Tibial nerve (tissue), 4 donors: ENCODE data around the gene TBC1D22A. TPM values are rescaled to one million over a fixed set of nuclear protein-coding genes. Genes with fewer than 3 reads are reported as not detected.

Experiments used
- DNase-seq, 2 donors: peaks; one replicate each; pipeline ENCODE4 v3.0.0-alpha.2; 2019; ENCODE audit warnings: low spot score in 2 of 2
- H3K27ac ChIP-seq, 4 donors: fragments of 200-600 bp; sonication (generic) in 3 of 4; one replicate each; pipeline ENCODE4 v1.5.1; 2017 to 2019; ENCODE audit warnings: mild to moderate bottlenecking in 1 of 4
- H3K27me3 ChIP-seq, 2 donors: fragments of 200-600 bp; sonication (generic) in 1 of 2; one replicate each; pipeline versions ENCODE4 v1.5.1 to v1.6.0; 2017 to 2019
- H3K36me3 ChIP-seq, 3 donors: fragments of 200-600 bp; sonication (generic); one replicate each; pipeline ENCODE4 v1.5.1; 2018 to 2019
- H3K4me1 ChIP-seq, 4 donors: fragments of 200-600 bp; sonication (generic) in 3 of 4; one replicate each; pipeline ENCODE4 v1.5.1; 2017 to 2019
- H3K4me3 ChIP-seq, 4 donors: fragments of 200-600 bp; sonication (generic) in 3 of 4; one replicate each; pipeline ENCODE4 v1.5.1; 2017 to 2019; ENCODE audit warnings: mild to moderate bottlenecking in 1 of 4, moderate library complexity in 1 of 4
- H3K9me3 ChIP-seq, 4 donors: fragments of 200-600 bp; sonication (generic) in 3 of 4; one replicate each; pipeline ENCODE4 v1.5.1; 2017 to 2019
- CTCF ChIP-seq, 5 experiments: fragments of 200-600 bp in 3 of 5; fragments of 450-650 bp in 2 of 5; sonication (generic) in 3 of 5; IDR thresholded peaks; one replicate each; pipeline ENCODE4 v1.5.1; 2016 to 2019; ENCODE audit warnings: antibody characterized with exemption in 5 of 5, mild to moderate bottlenecking in 3 of 5, moderate library complexity in 2 of 5
- EP300 ChIP-seq, 2 donors: sonication (generic); formaldehyde crosslinking; IDR thresholded peaks; one replicate each; pipeline ENCODE4 v1.6.1; 2017; ENCODE audit warnings: antibody characterized with exemption in 2 of 2, mild to moderate bottlenecking in 1 of 2
- POLR2A ChIP-seq, 2 donors: fragments of 450-650 bp; IDR thresholded peaks; one replicate each; pipeline ENCODE4 v1.6.1; 2017; ENCODE audit warnings: antibody characterized with exemption in 2 of 2, mild to moderate bottlenecking in 2 of 2, moderate library complexity in 2 of 2
- WGBS, 2 donors: methylation state at CpG; one replicate each; pipeline ENCODE4 v1.1.5; 2018; 5-methylcytosine and 5-hydroxymethylcytosine counted together
- total RNA-seq, 4 donors: library from RNA; depleted of rRNA; stranded (reverse); fragments of >200 nt; gene quantifications; one replicate each; pipeline ENCODE4 v1.1.0, GENCODE V29; 2016

The TBC1D22A gene
- total RNA-seq, 4 donors from 2014 or later: 27.3 to 35.4 (median 29.3) TPM

GRCh38 chr22:47088480-47089158, 326.2 kb downstream of the TBC1D22A start:
- H3K36me3 ChIP-seq: no peaks in the 10 kb centered on the region
- H3K27me3 ChIP-seq: no peaks in the 10 kb centered on the region
- 72 to 78% methylated on average over 11 of the region's 11 CpGs for WGBS, 2 donors
- no peak overlapping the region for H3K27ac ChIP-seq
- H3K4me3 ChIP-seq: no peak overlapping the region
- H3K9me3 ChIP-seq: no peaks in the 10 kb centered on the region
- TF ChIP-seq CTCF (IDR thresholded peaks at IDR 0.05) (no peak), POLR2A (IDR thresholded peaks at IDR 0.05) (no peak), EP300 (IDR thresholded peaks at IDR 0.05) (no peak)
- DNase-seq: no peak
- peaks cover 0 to 14% (median 0%) of the 10 kb centered on the region in 4 donors for H3K4me1 ChIP-seq

GRCh38 chr22:47089374-47089773, 326.9 kb downstream of the TBC1D22A start:
- Histone ChIP-seq H3K4me3 (no peak overlapping the region), H3K27me3 (no peaks in the 10 kb centered on the region), H3K9me3 (no peaks in the 10 kb centered on the region), H3K27ac (no peak overlapping the region), H3K4me1 (peaks cover 0 to 14% (median 0%) of the 10 kb centered on the region in 4 donors), H3K36me3 (no peaks in the 10 kb centered on the region)
- no peak for TF ChIP-seq EP300 (IDR thresholded peaks at IDR 0.05)
- TF ChIP-seq CTCF (IDR thresholded peaks at IDR 0.05): no peak
- TF ChIP-seq POLR2A (IDR thresholded peaks at IDR 0.05): no peak
- 68 to 70% methylated on average over 7 of the region's 7 CpGs for WGBS, 2 donors
- DNase-seq: no peak

DNA sequence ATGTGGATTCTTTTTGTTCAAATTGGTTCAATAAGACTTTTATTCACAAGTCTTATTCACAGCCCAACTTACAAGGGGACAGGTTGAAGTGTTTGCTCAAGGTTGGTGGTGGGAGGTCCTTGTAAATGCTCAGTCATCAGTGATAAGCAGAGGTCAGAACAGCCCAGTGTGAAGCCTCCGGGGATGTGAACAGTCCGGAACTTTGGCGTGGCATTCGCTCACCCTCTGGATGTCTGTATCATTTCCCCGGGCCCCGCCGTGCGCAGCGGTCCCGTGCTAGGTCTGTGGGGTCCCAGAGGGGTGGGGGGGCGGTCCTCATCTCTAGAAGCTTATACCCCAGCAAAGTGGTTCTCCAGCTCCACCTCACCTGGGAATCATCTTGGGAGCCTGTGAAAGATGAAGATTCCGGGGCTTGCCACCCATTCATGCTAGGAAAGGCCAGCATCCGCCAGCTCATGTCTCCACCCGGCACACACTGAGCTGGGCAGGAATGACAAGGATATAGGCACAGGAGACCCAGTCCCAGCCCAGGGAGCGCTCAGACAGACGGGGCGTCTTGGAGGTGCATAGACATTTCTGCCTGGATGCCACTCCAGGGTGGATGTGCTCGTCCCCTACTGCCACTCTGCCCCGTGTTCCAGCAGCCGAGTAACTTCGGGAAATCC, 327.5 kb downstream of the TBC1D22A start:
- H3K9me3 ChIP-seq: no peaks in the 10 kb centered on the region
- H3K4me3 ChIP-seq: peak overlapping the region in 1 of 4 donors; percentile 38
- DNase-seq: no peak
- no peaks in the 10 kb centered on the region for H3K27me3 ChIP-seq
- TF ChIP-seq POLR2A (IDR thresholded peaks at IDR 0.05) (no peak), CTCF (IDR thresholded peaks at IDR 0.05) (no peak), EP300 (IDR thresholded peaks at IDR 0.05) (no peak)
- H3K36me3 ChIP-seq: no peaks in the 10 kb centered on the region
- H3K4me1 ChIP-seq: peaks cover 0 to 14% (median 0%) of the 10 kb centered on the region in 4 donors
- 75 to 88% methylated on average over 14 to 17 of the region's 21 CpGs for WGBS, 2 donors
- no peak overlapping the region for H3K27ac ChIP-seq

- no peaks in the 10 kb centered on the region for H3K36me3 ChIP-seq
- no peaks in the 10 kb centered on the region for H3K27me3 ChIP-seq
- 11 to 18% methylated on average over 28 to 29 of the region's 29 CpGs for WGBS, 2 donors
- H3K4me3 ChIP-seq: peak overlapping the region in 3 of 4 donors; percentile 22 to 38 (median 33)
- no peak for TF ChIP-seq CTCF (IDR thresholded peaks at IDR 0.05)
- H3K4me1 ChIP-seq: peaks cover 0 to 14% (median 0%) of the 10 kb centered on the region in 4 donors
- H3K9me3 ChIP-seq: no peaks in the 10 kb centered on the region
- no peak overlapping the region for H3K27ac ChIP-seq
- no peak for DNase-seq
Measured at GRCh38 chr22:47090591-47091245, 328.3 kb downstream of the TBC1D22A start.

DNA sequence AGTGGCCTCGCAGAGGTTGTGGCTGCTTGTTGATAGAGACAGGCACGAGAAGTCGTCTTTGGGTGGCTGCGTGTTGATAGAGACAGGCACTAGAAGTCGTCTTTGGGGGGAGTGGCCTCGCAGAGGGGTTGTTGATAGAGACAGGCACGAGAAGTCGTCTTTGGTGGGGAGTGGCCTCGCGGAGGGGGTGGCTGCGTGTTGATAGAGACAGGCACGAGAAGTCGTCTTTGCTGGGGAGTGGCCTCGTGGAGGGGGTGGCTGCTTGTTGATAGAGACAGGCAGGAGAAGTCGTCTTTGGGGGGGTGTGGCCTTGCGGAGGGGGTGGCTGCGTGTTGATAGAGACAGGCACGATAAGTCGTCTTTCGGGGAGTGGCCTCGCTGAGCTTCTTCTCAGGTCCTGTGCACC, 328.8 kb downstream of the TBC1D22A start:
- DNase-seq: no peak
- no peaks in the 10 kb centered on the region for H3K36me3 ChIP-seq
- WGBS, 2 donors: 15 to 16% methylated on average over 15 to 20 of the region's 21 CpGs
- no peaks in the 10 kb centered on the region for H3K27me3 ChIP-seq
- H3K27ac ChIP-seq: no peak overlapping the region
- no peak for TF ChIP-seq EP300 (IDR thresholded peaks at IDR 0.05)
- no peak for TF ChIP-seq POLR2A (IDR thresholded peaks at IDR 0.05)
- no peak for TF ChIP-seq CTCF (IDR thresholded peaks at IDR 0.05)
- H3K4me1 ChIP-seq: peaks cover 0 to 14% (median 0%) of the 10 kb centered on the region in 4 donors
- H3K9me3 ChIP-seq: no peaks in the 10 kb centered on the region
- H3K4me3 ChIP-seq: peak overlapping the region in 3 of 4 donors; percentile 22 to 38 (median 33)
